ENCODE data around the gene ERCC3.
A peak's percentile ranks its signal among the peaks of the same experiment; 100 is the strongest.

The ERCC3 gene

GRCh38 chr2:127305990-127306585 is 12.1 kb upstream of the ERCC3 start:
- H3K9me3 ChIP-seq (ENCODE audit: low read length): no peaks in the 10 kb centered on the region
- no peaks in the 10 kb centered on the region for H3K79me2 ChIP-seq (ENCODE audit: insufficient read depth, low read length)
- no peak overlapping the region for H2AFZ ChIP-seq (ENCODE audit: low read length)
- no peak overlapping the region for H3K4me3 ChIP-seq (ENCODE audit: low read depth, low read length, poor library complexity, severe bottlenecking)
- no peaks in the 10 kb centered on the region for H3K4me1 ChIP-seq (ENCODE audit: insufficient read depth, low read length, severe bottlenecking)
- H4K20me1 ChIP-seq (ENCODE audit: insufficient read depth, low read length): no peaks in the 10 kb centered on the region
- H3K9ac ChIP-seq (ENCODE audit: low read length): no peak overlapping the region
- no peak overlapping the region for H3K4me2 ChIP-seq (ENCODE audit: low read length)
- no peak for TF ChIP-seq CTCF (IDR thresholded peaks at IDR 0.05; ENCODE audit: low read length)
- no peak for TF ChIP-seq EZH2 (IDR thresholded peaks at IDR 0.05; ENCODE audit: borderline replicate concordance, low read length)
- H3K9me2 ChIP-seq (ENCODE audit: low read depth, low read length): no peaks in the 10 kb centered on the region
- no peaks in the 10 kb centered on the region for H3F3A ChIP-seq (ENCODE audit: insufficient read depth, low read length)
- no peak overlapping the region for H3K27ac ChIP-seq (ENCODE audit: low read depth, low read length, poor library complexity, severe bottlenecking)
- no peaks in the 10 kb centered on the region for H3K27me3 ChIP-seq (ENCODE audit: insufficient read depth, low read length)
- H3K36me3 ChIP-seq (ENCODE audit: insufficient read depth, low read length): peaks cover 32% of the 10 kb centered on the region

- H4K20me1 ChIP-seq (ENCODE audit: insufficient read depth, low read length): no peaks in the 10 kb centered on the region
- no peaks in the 10 kb centered on the region for H3K9me3 ChIP-seq (ENCODE audit: low read length)
- H3K4me1 ChIP-seq (ENCODE audit: insufficient read depth, low read length, severe bottlenecking): no peaks in the 10 kb centered on the region
- TF ChIP-seq EZH2 (IDR thresholded peaks at IDR 0.05; ENCODE audit: borderline replicate concordance, low read length): no peak
- no peak for TF ChIP-seq CTCF (IDR thresholded peaks at IDR 0.05; ENCODE audit: low read length)
- H3K9me2 ChIP-seq (ENCODE audit: low read depth, low read length): no peaks in the 10 kb centered on the region
- no peak overlapping the region for H2AFZ ChIP-seq (ENCODE audit: low read length)
- H3F3A ChIP-seq (ENCODE audit: insufficient read depth, low read length): no peaks in the 10 kb centered on the region
- no peaks in the 10 kb centered on the region for H3K79me2 ChIP-seq (ENCODE audit: insufficient read depth, low read length)
- H3K9ac ChIP-seq (ENCODE audit: low read length): no peak overlapping the region
- no peak overlapping the region for H3K4me3 ChIP-seq (ENCODE audit: low read depth, low read length, poor library complexity, severe bottlenecking)
- no peak overlapping the region for H3K4me2 ChIP-seq (ENCODE audit: low read length)
- no peaks in the 10 kb centered on the region for H3K27me3 ChIP-seq (ENCODE audit: insufficient read depth, low read length)
- H3K36me3 ChIP-seq (ENCODE audit: insufficient read depth, low read length): peaks cover 12% of the 10 kb centered on the region
- no peak overlapping the region for H3K27ac ChIP-seq (ENCODE audit: low read depth, low read length, poor library complexity, severe bottlenecking)
These were observed 8.2 kb upstream of the ERCC3 start for GRCh38 chr2:127302168-127302567.

- H3K27me3 ChIP-seq (ENCODE audit: insufficient read depth, low read length): no peaks in the 10 kb centered on the region
- peak overlapping the region; percentile 92 for H3K9ac ChIP-seq (ENCODE audit: low read length)
- peaks cover 42% of the 10 kb centered on the region for H3K36me3 ChIP-seq (ENCODE audit: insufficient read depth, low read length)
- H3K4me3 ChIP-seq (ENCODE audit: low read depth, low read length, poor library complexity, severe bottlenecking): peak overlapping the region; percentile 92
- H4K20me1 ChIP-seq (ENCODE audit: insufficient read depth, low read length): no peaks in the 10 kb centered on the region
- H2AFZ ChIP-seq (ENCODE audit: low read length): no peak overlapping the region
- H3K9me2 ChIP-seq (ENCODE audit: low read depth, low read length): no peaks in the 10 kb centered on the region
- TF ChIP-seq CTCF (IDR thresholded peaks at IDR 0.05; ENCODE audit: low read length) (no peak), EZH2 (IDR thresholded peaks at IDR 0.05; ENCODE audit: borderline replicate concordance, low read length) (no peak)
- H3K79me2 ChIP-seq (ENCODE audit: insufficient read depth, low read length): no peaks in the 10 kb centered on the region
- no peak overlapping the region for H3K27ac ChIP-seq (ENCODE audit: low read depth, low read length, poor library complexity, severe bottlenecking)
- no peaks in the 10 kb centered on the region for H3K9me3 ChIP-seq (ENCODE audit: low read length)
- no peaks in the 10 kb centered on the region for H3F3A ChIP-seq (ENCODE audit: insufficient read depth, low read length)
- peak overlapping the region; percentile 74 for H3K4me2 ChIP-seq (ENCODE audit: low read length)
- peaks cover 17% of the 10 kb centered on the region for H3K4me1 ChIP-seq (ENCODE audit: insufficient read depth, low read length, severe bottlenecking)
These were observed 577 bp downstream of the ERCC3 start for GRCh38 chr2:127293386-127293747.
